GM21576 (cell line): ENCODE measurements around the gene GDI2.
"Not testable (repeated sequence)": the region's sequence is repeated elsewhere in the genome, so short reads cannot be mapped to it uniquely, and the experiment has no call there.

Source experiments
- ATAC-seq: cut with Tn5 transposase; IDR thresholded peaks from one replicate; pipeline ENCODE4 v1.9.1; 2021; ENCODE audit warnings: mild to moderate bottlenecking, moderate library complexity; ENCODE audit not compliant: unreplicated experiment

The GDI2 gene

GRCh38 chr10:5828725-5829124 lies 15.5 kb upstream of the GDI2 start:
- ATAC-seq: no peak

GRCh38 chr10:5827841-5828240 lies 14.6 kb upstream of the GDI2 start:
- ATAC-seq: no peak

- not testable (repeated sequence) for ATAC-seq
Observed at GRCh38 chr10:5826511-5826910, 13.3 kb upstream of the GDI2 start.

DNA sequence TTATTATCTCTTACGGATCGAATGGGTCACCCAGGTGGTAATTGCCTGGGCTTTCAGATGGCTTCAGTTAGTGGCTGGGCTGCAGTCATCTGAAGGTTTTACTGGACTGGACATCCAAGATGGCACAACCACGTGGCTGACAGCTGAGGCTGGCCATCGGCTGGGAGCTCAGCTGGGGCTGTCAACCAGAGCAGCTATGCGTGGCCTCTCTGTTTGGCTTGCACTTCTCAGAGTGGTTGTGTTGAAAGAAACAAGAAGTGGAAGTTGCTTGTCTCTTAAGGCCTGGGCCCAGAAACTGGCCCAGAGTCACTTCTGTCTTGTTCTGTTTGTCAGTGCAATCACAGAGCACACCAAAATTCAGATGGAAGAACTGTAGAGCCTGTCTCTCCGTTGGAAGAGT lies 5.7 kb upstream of the GDI2 start:
- ATAC-seq: no peak

DNA sequence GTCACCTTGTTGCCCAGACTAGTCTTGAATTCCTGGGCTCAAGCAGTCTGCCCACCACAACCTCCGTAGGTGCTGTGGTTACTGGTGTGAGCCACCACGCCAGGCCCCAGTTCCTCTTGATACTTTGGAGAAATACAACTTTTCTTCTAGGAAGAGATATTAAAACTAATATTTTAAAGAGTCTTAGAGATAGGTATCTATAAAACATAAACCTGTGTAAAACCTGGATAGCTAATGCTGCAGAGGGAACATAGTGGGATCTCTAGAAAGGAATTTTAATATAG lies 4.8 kb upstream of the GDI2 start:
- no peak for ATAC-seq

DNA sequence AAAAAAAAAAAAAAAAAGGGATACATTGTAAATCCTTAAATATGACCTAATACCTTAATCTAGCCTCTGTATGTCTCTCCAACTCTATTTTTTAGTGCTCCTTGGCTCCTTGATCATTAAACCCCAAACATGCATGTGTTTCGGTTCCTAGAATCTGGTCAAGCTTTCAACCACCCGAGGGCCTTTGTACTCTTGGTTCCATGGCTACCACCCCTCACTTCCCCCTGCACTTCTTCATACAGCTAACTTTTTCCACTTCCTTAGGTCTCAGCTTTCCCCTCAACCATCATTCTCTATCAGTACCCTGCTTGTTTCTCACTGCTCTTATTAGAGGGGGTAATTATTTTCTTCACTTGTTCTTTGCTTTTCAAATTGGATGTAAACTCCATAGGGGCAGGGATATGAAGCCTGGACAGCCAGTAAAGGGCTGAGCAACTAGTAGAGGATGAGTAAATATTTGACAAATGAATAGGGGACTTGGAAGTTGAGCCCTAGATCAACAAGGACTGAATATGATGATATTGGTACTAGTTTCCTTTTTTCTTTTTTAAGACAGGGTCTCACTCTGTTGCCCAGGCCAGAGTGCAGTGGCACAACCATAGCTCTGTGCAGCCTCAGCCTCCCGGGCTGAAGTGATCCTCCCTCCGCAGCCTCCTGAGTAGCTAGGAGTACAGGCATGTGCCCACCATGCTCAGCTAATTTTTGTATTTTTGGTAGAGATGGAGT lies 4.3 kb upstream of the GDI2 start:
- no peak for ATAC-seq

DNA sequence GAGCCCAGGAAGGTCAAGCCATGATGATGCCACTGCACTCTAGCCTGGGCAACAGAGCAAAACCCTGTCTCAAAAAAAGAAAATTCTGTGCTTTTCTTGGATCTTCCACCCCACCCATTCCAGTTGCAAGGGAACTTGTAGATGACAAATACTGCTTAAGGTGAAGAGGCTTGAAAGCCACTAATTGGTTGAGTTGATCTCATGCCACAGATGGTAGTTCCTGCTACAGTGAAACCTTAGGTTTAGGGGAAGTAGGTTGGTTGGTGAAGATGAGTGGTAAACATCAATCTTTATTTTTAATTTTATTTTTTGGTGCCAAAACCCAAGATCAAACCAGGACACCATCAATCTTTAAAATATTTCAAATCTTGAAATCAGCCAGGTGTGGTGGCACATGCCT lies 2.9 kb upstream of the GDI2 start:
- no peak for ATAC-seq

GRCh38 chr10:5814110-5815107 lies 1.2 kb upstream of the GDI2 start:
- ATAC-seq: no peak

DNA sequence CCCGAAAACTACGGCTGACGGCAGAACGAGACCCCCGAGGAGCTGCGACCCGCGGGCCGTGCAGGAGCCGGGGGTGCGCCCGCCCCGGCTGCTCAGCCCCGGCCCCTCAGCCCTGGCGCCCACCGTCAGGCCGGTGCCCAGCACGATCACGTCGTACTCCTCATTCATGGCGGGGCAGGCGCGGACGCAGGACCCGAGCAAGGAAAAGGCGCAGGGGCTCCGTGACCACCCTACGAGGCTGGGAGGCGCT lies 218 bp downstream of the GDI2 start:
- ATAC-seq: peak; percentile 19

DNA sequence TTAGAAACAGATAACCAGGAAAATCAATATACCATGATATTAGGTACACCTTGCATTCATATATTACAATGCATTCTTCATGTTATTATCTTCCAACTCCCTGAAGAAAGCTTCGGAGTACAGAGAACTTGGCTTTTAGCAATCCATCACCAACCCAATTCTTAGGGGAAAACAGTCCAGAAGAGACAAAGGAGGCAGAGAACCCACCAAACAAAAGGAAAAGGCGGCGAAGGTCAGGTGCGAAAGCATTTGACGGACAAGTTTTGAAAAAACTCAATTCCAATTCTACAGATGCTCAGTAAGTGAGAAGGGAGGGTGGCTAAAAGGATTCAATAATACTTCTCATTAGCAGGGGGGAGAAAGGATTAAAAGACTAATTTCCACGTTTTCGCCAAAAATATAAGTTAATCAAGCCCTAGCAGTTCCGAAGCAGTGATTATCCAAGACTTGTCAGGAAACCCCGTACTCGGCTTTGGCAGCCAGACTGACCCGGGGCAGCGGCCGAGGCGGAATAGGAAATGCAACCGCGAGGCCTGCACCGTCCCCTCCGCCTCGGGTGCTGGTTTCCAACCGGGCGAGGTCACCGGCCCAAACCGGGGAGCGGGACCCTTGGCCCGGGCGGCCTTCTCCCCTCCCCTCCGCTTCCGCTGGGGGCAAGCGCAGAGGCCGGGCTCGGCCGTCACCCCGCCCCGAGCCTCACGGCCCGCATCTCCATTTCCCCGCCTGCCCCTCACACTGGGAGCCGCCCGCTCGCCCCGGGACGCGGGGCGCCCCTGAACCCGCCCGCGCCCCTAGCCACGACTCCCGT lies 747 bp downstream of the GDI2 start:
- ATAC-seq: peak; percentile 19

DNA sequence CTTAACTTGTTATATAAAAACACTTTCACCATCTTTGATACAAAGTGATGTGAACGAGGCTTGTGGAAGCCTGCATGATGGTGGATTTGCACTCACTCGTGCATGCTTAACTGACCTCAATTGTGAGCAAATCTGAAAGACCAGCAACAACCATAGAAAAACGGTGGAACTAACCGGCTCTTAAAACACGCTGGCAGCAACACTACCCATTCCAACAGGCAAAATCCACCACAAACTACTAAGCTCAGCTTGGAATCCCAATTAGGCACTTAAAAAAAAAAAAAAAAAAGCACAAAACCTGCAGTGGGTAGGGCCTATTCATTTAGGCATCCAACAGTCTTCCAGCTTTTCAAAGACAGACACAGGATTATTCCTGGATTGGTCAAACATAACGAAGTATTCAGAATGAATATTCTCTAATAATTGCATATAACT lies 1.8 kb downstream of the GDI2 start:
- ATAC-seq: no peak

DNA sequence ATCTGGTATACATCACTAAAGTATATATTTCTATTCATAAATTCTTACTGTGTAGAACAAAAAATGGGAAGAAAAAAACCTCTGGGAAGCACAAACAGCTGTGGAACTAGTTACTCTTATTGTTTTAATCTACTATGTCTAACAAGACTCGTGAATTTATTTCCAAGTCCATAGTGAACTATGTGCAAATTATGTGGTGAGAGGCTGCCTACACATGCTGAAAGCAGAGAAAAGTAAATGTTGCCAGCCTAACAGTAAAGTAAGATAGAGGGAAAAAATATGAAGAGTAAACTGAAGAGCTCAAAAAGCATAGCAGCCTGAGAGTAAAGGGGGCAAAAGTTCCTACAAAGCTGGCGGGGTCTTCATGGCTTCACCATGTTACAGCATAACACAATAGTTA lies 3.0 kb downstream of the GDI2 start:
- ATAC-seq: no peak

DNA sequence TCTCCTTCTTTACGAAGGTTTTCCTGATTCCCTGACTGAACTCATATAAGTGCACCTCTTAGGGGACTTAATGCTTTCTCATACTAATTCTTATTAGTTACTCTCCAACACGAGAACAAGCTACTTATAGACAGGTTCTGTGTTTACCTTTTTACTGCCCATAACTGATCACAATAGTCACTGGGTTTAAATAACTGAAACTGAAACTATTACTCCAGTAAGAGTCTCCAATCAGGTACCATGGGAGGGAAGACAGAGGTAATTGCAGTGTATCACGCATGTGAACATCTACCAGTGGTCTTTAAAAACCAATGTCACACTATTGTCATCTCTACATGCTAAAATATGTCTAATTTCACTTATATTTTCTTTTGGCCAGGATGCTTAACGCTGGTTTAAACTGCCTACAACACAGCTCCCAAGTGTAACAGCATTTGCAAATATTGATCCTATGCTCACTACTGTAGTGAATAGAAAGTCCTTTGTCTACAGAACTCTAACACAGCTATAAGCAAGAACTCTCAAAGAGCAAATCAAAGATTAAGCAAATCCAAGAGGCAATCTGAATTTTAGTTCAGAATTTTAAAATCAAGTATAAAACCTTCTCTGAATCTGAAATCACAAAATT lies 3.6 kb downstream of the GDI2 start:
- no peak for ATAC-seq

DNA sequence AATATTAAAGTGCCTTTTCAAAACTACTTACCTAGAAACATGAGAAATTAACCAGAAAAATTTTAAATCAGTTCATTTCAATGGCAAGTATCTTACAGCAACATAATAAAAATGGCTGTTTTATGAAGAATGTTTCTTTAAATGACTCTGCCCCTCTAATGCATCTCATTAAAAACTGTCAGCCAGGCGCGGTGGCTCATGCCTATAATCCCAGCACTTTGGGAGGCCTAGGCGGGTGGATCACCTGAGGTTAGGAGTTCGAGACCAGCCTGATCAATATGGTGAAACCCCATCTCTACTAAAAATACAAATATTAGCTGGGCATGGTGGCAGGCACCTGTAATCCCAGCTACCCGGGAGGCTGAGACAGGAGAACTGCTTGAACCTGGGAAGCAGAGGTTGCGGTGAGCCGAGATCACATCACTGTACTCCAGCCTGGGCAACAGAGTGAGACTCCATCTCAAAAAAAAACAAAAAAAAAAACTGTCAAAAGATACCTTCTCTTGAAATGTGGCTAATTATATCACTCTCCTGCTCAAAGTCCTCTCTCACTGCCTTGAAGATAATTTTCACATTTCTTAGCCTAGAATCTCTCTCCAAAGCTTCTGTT lies 4.3 kb downstream of the GDI2 start:
- not testable (repeated sequence) for ATAC-seq

DNA sequence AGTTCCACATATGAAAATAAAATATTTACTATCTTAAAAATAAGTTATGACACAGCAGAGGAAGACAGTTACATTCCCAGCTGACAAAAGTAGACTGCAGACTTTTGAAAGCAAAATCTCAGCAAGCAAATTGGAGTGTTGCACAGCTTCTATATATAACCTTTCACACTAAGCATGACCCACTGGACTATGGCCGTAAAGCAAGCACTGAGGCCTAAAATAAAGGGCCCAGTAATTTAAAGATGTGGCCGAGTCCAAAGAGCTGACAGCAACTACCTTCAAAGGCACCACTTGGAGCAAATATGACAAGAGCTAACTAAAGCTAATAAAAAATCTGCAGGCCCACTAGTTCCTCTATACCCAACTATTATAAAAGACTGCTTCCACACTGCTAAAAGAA lies 6.5 kb downstream of the GDI2 start:
- no peak for ATAC-seq

DNA sequence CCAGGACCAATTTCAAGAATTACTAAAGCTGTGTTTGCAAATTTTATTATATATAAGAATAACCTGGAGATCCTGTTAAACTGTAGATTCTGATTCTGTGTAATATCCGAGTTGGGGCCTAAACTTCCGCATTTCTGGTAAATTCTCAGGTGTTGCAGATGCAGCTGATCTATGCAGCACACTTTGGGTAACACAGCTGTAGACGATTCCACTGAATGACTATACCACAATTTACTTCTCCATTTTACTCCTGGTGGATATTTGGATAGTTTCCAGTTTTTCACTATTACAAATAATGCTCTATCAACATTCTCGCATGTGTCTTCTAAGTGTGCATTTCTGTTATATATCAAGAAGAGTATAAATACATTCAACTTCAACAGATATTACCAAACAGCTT lies 7.5 kb downstream of the GDI2 start:
- ATAC-seq: no peak

DNA sequence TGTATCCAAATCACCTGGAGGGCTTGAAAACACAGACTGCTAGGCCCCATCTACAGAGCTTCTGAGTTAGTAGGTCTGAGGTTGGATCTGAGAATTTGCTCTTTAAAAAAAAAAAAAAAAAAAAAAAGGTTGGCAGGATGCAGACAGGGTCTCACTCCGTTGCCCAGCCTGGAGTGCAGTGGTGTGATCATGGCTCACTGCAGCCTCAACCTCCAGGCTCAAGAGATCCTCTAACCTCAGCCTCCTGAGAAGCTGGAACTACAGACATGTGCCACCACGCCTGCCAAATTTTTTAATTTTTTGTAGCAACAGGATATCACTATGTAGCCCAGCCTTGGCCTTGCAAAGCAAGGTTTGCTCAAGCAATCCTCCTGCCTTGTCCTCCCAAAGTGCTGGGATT lies 8.0 kb downstream of the GDI2 start:
- no peak for ATAC-seq

DNA sequence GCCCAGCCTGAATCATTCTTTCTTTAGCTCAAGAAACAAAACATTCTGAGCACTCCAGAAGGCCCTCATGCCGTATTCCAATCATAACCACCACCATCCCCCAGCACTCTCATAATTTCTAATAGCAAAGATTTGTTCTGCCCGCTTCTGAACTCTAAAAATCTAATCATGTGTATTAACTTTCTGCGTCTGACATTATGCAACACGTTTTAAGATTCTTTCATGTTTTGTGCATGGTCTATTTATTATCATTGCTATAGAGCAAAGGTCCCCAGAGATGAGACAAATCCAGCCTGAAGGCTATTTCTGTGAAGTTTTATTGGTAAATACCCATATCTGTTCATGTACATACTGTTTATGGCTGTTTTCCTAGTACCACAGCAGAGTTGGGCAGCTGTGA lies 8.8 kb downstream of the GDI2 start:
- ATAC-seq: no peak

- no peak for ATAC-seq
Observed at GRCh38 chr10:5800782-5801181, 12.5 kb downstream of the GDI2 start.

DNA sequence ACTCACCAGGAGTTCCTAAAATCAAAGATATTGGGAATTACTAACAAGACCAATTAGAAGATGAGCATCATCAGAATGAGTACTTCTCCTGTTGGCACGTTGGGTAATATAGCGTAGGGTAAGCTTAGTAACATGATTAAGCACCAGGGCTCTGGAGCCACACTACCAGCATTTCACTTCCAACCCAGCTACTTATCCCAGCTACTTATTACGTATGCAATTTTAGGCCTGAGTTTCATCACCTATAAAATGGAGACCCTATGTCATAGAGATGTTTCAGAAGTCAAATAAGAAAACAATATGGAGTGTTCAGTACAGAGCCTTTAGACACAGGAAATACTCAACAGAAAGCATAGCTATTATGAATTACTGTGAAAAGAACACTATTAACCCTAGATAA lies 19.0 kb downstream of the GDI2 start:
- ATAC-seq: no peak

DNA sequence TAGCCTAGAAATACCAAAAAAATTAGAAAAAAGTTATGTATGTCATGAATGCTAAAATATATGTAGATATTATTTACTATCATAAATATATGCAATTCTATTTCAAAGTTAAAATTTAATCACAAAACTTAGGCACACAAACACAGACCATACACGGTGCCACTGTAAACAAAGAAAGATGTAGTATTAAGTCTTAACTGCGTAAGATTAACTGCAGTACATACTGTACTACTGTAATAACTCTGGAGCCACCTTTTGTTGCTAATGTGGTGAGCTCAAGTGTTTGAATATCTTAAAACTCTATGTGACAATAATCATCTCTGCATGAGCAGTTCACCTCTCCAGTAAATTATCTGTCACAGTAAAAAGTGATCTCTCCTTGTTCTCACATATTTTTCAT lies 23.6 kb downstream of the GDI2 start:
- ATAC-seq: no peak
